NCI-H187 (cell line): ENCODE results near the gene PIK3C3.
A peak's percentile ranks its signal among the peaks of the same experiment; 100 is the strongest.

Source experiments
- DNase-seq, 2 experiments: peaks; one replicate each; lab custom pipeline; 2025; lab: John Stamatoyannopoulos, UW

Gene PIK3C3

GRCh38 chr18:41954827-41955613 is at the start of gene PIK3C3:
Gene PIK3C3, plus strand, starts transcription at chr18:41955234. Its CDS starts 58 bp downstream, at chr18:41955292.
- peak; percentile 72 to 91 for DNase-seq

- DNase-seq: no peak
Observed at GRCh38 chr18:41905786-41906527, 49.1 kb upstream of the PIK3C3 start.

- DNase-seq: no peak
Observed at GRCh38 chr18:41906528-41907146, 48.4 kb upstream of the PIK3C3 start.

- DNase-seq: no peak
Observed at GRCh38 chr18:41917181-41917580, 37.9 kb upstream of the PIK3C3 start.

DNA sequence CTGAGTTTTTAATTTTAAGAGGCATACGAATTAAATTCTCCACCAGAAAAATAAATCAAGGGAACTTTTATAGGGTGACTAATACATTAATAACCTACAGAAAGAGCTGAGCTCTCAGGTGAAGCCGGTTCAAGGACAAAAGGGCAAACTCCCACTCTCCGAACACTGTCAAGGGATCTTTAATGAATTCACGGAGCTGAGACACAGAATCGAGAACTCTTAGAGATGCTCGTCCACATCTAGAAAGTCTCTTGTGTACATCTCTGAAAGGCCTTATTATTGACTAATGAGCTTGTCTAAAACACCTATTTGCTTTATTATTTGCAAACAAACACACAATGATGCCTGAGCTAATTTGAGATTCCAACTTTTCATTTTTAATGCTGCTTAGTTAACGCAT is 33.3 kb upstream of the PIK3C3 start:
- DNase-seq: no peak

DNA sequence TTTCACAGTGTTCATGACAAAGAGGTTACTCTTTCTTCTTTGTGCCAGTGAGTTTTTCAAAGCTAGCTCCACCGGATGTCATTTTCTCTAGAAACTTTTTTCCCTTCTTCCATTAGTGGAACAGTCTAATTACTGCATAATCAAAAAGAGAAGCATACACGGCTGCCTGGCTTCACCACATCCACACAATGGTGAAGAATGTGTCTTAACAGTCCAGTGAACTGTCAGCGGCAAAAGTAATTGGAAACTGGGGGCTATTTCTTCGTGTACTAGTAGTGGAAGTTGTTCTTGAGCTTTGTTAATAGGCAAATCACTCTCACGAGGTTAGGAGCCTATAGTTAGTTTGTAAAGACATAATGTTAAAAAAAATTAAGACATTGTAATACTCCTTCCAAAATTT is 32.9 kb upstream of the PIK3C3 start:
- DNase-seq: no peak

GRCh38 chr18:41922841-41923240 is 32.2 kb upstream of the PIK3C3 start:
- DNase-seq: no peak

DNA sequence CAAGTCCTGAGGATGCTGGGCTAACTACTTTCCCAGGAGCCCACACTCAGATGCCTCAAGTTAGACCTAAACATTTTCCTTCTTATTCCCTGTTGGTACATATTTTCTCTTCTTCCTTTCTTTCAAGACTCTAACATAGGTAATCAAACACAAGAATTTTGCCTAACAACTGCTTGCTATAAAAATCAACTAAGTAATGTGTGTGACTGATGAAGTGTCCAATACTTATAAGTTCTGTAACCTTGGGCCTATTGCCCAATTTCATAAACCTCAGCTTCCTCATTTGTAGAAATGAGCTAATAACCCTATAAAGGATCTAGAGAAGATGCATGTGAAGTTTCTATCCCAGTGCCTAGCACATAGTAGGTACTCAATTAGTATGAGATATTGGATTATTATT is 31.6 kb upstream of the PIK3C3 start:
- DNase-seq: no peak

DNA sequence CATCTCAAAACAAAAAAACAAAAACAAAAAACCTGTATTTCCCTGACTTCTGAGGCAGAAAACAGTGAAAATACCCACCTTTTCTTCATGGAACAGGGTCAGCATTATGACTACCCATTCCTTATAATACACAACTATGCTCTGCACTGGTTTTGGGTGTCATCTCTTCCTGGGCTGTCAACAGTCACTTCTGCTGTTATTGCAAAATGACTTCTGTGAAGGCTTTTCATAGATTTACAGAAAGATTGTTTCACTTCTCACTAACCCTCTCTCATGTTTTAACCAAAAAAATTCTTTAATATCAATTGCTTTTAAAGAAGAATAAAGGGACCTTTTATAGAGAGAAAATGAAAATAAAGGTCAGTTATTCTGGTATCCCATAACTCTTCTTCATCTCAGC is 26.5 kb upstream of the PIK3C3 start:
- DNase-seq: no peak

DNA sequence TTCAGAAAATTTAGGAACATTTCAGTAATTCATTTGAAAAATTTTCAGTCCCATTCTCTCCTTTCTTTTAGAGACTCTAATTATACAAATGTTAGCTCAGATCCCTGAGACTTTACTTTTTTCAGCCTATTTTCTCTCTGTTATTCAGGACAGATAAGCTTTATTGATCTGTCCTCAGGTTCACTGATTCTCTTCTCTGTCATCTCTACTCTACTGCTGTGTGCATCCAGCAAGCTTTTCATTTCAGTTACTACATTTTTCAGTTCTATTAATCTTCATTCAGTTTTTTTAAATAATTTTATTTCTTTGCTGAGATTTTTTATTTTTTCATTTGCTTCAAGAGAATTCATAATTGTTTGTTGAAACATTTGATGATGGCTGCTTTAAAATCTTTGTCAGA is 22.1 kb upstream of the PIK3C3 start:
- DNase-seq: no peak

DNA sequence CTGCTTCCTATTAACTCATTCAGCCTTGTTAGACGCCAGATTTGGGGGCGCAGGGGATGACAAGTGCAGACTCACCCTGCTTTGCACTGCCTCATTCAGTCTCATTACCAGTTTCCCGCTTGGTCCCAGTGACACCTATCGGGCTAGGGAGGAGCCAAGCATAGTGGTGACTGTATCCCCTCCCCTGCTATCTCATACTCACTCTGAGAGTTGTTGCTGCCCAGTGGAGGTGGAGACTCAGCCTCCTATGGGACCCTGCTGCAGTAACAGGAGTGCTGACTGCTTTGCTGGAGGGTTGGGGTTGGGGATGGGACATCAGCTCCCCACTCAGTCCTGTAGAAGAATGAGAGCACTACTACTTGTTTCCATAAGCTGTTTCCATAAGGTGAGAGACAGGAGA is 21.3 kb upstream of the PIK3C3 start:
- DNase-seq: no peak

DNA sequence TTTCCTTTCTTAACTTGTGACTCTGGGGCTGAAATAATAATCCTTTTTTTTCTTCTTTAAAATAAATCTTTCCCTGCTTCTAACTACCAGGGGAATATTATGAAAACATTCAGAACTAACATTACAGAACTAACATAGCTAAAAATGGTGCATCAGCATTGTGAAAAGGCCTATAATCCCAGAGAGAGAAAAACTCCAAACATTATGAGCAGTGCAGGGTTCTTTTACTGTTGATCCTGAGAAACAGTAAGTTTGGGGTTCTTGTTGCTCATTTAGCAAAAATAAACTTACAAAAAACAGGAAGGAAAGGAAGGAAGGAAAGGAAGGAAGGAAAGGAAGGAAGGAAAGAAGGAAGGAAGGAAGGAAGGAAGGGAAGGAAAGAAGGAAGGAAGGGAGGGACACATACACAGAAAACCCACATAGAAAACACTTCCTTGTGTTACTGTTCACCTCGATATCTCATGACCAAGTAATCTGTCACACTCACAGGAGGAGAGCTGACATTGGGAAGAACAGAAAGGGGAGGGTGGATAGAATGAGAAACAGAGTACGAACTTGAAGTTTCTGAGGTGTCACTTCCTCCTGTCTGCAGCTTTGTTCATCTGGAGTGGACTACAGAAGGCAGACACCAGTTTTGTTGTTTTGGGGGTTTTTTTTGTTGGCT is 18.4 kb upstream of the PIK3C3 start:
- DNase-seq: no peak

GRCh38 chr18:41938445-41938844 is 16.6 kb upstream of the PIK3C3 start:
- no peak for DNase-seq

- no peak for DNase-seq
Observed at GRCh38 chr18:41939326-41939725, 15.7 kb upstream of the PIK3C3 start.

GRCh38 chr18:41940506-41941215 is 14.4 kb upstream of the PIK3C3 start:
- DNase-seq: no peak

GRCh38 chr18:41942254-41942653 is 12.8 kb upstream of the PIK3C3 start:
- DNase-seq: no peak

DNA sequence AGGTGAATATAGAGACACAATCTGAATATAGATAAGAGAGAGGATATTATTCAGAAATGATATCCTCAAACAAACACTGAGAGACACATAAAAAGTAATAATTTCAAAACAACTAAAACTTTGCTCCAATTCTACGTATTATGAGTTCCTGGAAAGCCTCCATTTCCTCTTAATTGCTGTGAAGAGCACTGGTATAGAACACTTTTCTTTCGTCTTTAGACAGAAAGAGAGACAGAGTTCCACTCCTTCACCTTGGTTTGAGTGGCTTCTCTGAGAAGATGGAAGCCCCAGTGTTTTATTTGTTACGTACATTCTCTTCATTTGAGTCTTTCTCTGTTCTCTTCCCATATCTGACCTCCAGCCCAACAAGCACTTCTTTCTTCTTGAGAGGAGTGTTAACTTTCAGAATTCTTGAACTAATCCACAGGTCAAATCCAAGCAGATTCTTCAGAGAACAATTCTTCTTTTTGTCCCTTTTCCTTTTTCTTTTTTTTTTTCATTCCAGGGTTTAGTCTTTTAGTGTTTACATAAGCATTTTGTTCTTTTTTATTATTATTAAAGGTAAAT is 6.4 kb upstream of the PIK3C3 start:
- DNase-seq: no peak

GRCh38 chr18:41949206-41949920 is 5.7 kb upstream of the PIK3C3 start:
- DNase-seq: no peak

DNA sequence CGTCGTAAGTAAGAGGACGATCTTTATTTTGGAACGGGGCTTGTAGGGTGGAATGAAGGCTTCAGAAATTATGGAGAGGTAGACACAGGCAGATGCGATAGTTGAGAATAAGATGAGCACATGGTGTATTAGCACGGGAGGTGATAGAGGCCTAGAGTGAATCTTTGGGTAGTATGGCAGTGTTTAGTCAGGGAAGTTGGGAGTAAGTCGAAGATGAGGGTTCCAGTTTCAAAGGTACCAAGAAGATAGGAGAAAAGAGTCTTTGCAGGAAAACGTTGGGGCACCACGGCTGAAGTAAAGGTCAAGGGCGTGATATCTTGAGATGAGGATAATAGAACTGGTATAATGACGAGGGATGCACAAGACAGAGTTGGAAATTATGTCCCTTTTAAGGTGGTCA is 654 bp downstream of the PIK3C3 start:
- no peak for DNase-seq

DNA sequence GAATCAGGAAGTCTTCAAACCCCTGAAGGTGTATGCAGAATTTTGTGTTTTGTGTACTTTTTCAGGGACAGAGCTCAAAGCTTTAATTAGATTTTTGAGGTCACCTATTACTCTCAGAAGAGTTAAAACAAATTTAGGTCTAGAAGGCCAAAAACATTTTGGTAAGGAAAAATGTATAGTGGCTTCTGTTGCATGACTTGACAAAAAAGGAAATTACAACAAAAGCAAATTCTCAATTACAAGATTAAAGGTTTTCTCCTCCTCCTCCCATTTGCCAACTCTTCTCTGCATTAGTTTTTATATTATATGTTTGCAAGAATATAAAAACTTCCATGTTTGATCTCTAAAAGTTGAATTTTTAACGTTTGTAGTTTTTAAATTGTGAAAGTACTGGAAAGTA is 4.0 kb downstream of the PIK3C3 start:
- no peak for DNase-seq
